ENCODE results near the gene KLHDC4. TPM values are rescaled to one million over a fixed set of nuclear protein-coding genes. Genes with fewer than 3 reads are reported as not detected.
"Not testable (repeated sequence)": the region's sequence is repeated elsewhere in the genome, so short reads cannot be mapped to it uniquely, and the experiment has no call there.

Gene KLHDC4
- total RNA-seq = 11.7 TPM
- long read RNA-seq, full-length matches to known transcripts = 6 of 13 reads
- long read RNA-seq, partial matches to known transcripts = 2 of 13 reads
- long read RNA-seq, other reads (novel, unspliced or antisense) = 5 of 13 reads

DNA sequence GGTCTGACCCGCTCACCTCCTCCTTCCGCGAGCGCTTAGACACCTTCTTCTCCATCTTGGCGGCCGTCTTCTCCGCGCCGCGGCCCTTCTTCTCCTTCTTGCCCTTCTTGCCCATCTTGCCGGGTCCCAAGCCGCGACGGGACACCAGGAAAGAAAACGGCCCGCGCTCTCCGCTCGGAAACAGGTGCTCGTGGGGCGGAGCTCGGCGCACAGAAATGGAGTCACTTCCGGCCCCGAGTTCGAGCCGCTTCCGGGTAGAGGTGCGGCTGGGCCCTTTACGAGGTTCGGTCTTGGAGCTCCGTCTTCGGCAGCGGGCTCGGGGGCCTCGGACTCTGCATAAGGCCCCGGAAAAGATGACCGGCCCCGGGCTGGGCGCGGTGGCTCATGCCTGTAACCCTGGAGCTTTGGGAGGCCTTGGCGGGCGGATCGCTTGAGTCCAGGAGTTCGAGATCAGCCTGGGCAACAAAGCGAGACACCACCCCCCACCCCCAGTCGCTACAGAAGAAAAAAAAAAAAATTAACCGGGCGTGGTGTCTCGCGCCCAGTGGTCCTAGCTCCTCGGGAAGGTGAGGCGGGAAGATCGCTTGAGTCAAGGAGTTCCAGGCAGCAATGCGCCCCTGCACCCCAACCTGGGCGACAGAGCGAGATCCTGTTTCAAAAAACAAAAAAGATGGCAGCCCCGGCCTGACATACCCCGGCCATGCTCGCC, at the start of gene KLHDC4:
Gene KLHDC4, minus strand, starts transcription at position 211 of the 709 bp plus-strand sequence. Its CDS starts 96 bp downstream, at position 115.
- DNase-seq = peak; percentile 91
- intact Hi-C loops (cut with micrococcal nuclease) = no loop called here
- peaks cover 26% of the 10 kb centered on the region for H3K36me3 ChIP-seq
- H3K27ac ChIP-seq (replicated peaks) = peak within 1 kb of the TSS; percentile 85
- H3K9me3 ChIP-seq (replicated peaks) = no peaks in the 10 kb centered on the region
- TF ChIP-seq, protein P1, sequence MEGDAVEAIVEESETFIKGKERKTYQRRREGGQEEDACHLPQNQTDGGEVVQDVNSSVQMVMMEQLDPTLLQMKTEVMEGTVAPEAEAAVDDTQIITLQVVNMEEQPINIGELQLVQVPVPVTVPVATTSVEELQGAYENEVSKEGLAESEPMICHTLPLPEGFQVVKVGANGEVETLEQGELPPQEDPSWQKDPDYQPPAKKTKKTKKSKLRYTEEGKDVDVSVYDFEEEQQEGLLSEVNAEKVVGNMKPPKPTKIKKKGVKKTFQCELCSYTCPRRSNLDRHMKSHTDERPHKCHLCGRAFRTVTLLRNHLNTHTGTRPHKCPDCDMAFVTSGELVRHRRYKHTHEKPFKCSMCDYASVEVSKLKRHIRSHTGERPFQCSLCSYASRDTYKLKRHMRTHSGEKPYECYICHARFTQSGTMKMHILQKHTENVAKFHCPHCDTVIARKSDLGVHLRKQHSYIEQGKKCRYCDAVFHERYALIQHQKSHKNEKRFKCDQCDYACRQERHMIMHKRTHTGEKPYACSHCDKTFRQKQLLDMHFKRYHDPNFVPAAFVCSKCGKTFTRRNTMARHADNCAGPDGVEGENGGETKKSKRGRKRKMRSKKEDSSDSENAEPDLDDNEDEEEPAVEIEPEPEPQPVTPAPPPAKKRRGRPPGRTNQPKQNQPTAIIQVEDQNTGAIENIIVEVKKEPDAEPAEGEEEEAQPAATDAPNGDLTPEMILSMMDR (IDR thresholded peaks at IDR 0.05; ENCODE audit: borderline replicate concordance) = no peak
- peaks cover 26% of the 10 kb centered on the region for H3K4me1 ChIP-seq
- H3K4me3 ChIP-seq = peak within 1 kb of the TSS; percentile 100
- peaks cover 10% of the 10 kb centered on the region for H3K27me3 ChIP-seq (ENCODE audit: low read depth)

DNA sequence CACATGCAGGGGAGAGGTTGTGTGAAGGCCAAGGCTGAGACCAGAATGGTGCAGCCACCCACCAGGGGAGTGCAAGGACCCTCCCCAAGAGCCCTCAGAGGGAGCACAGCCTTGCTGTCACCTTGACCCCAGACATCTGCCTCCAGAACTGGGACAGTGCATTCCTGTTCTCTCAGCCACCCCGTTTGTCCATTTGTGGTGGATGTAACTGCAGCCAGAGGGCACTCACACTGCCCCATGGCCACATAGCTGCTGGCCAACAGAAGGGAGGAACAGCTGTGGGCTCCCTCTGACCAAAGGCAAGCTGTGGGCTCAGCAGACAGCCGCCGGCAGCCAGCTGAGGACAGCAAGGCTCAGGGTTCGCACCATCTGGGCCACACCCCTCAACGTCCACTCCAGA, 49.8 kb upstream of the KLHDC4 start:
- no peak overlapping the region for H3K27ac ChIP-seq (replicated peaks)
- H3K27me3 ChIP-seq (ENCODE audit: low read depth) = peaks cover 1% of the 10 kb centered on the region
- H3K9me3 ChIP-seq (replicated peaks) = peaks cover 24% of the 10 kb centered on the region
- H3K4me3 ChIP-seq = no peak overlapping the region
- TF ChIP-seq, protein P1 (IDR thresholded peaks at IDR 0.05; ENCODE audit: borderline replicate concordance) = no peak
- no peaks in the 10 kb centered on the region for H3K36me3 ChIP-seq
- DNase-seq = no peak
- H3K4me1 ChIP-seq = no peaks in the 10 kb centered on the region
- intact Hi-C loops (cut with micrococcal nuclease) = no loop called here

DNA sequence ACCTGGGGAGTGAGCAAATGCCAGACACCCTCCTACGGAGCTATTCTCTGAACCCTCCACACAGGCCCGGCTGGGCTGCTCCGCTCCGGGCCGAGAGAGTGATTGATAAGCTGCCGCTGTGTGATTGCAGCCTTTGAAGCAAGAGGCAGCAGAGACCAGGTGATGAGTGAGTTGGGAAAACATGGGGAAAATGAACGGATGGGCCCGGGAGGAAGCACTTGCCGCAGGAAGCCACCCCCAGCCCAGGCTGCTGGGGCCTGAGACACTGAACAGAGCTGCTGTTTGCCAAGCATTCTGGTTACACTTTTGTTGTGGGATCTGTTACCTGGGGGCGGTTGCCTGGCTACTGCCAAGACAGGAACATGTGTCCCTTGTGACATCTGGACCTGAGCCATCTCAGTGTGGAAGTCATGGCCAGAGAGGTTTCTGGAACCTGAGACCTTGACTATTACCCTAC, 46.4 kb upstream of the KLHDC4 start:
- H3K4me1 ChIP-seq = peaks cover 3% of the 10 kb centered on the region
- peaks cover 25% of the 10 kb centered on the region for H3K27me3 ChIP-seq (ENCODE audit: low read depth)
- no peaks in the 10 kb centered on the region for H3K36me3 ChIP-seq
- H3K27ac ChIP-seq (replicated peaks) = no peak overlapping the region
- TF ChIP-seq, protein P1 (IDR thresholded peaks at IDR 0.05; ENCODE audit: borderline replicate concordance) = no peak
- H3K9me3 ChIP-seq (replicated peaks) = peaks cover 14% of the 10 kb centered on the region
- DNase-seq = no peak
- no peak overlapping the region for H3K4me3 ChIP-seq
- intact Hi-C loops (cut with micrococcal nuclease) = no loop called here

DNA sequence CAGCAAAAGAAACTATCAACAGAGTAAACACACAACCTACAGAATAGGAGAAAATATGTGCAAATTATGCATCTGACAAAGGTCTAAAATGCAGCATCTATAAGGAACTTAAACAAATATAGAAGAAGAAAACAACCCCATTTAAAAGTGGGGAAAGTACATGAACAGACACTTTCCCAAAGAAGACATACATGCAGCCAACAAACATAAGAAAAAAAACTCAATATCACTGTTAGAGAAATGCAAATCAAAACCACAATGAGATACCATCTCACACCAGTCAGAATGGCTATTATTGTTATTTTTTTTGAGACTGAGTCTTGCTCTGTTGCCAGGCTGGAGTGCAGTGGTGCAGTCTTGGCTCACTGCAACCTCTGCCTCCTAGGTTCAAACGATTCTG, 45.7 kb upstream of the KLHDC4 start:
- Histone ChIP-seq H3K4me1 (peaks cover 11% of the 10 kb centered on the region), H3K27me3 (ENCODE audit: low read depth) (peaks cover 28% of the 10 kb centered on the region)
- H3K9me3 ChIP-seq (replicated peaks); H3K4me3 ChIP-seq; H3K27ac ChIP-seq (replicated peaks); H3K36me3 ChIP-seq; intact Hi-C loops (cut with micrococcal nuclease); DNase-seq: not testable (repeated sequence)

DNA sequence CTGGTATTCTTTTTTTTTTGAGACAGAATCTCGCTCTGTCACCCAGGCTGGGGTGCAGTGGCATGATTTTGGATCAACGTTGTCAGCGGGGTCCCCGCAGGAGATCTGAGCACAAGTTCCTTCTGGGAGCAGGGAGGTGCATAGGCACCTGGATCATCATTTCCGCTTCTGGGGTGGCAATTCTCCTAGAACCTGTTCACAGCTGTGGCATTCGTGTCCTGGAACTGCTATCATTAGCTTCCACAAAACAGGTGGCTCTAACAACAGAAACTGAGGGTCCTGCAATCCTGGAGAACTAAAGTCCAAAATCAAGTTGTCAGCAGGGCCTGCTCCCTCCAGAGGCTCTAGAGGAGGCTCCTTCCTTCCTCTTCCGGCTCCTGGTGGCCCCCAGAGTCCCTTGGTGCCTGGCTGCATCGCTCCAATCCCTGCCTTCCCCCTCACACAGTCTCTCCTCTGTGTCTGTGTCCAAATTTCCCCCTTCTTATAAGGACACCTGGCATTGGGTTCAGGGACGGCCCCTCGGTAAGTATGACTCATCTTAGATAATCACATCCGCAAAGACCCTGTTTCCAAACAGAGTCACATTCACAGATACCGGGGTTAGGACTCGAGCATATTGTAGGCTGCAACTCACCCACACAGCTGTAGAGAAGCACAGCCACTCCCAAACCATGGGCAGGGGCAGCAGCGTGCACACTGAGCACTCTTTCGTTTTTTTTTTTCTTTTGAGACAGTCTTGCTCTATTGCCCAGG, 43.5 kb upstream of the KLHDC4 start:
- Histone ChIP-seq H3K4me1 (peaks cover 17% of the 10 kb centered on the region), H3K27ac (replicated peaks) (no peak overlapping the region), H3K27me3 (ENCODE audit: low read depth) (peaks cover 28% of the 10 kb centered on the region), H3K36me3 (no peaks in the 10 kb centered on the region), H3K9me3 (replicated peaks) (peaks cover 3% of the 10 kb centered on the region), H3K4me3 (no peak overlapping the region)
- TF ChIP-seq, protein P1 (IDR thresholded peaks at IDR 0.05; ENCODE audit: borderline replicate concordance) = no peak
- no peak for DNase-seq
- intact Hi-C loops (cut with micrococcal nuclease) = no loop called here

Measured in left ventricle myocardium inferior (tissue), 1 donor.